ENCODE results near the gene CRYBA2. TPM values are rescaled to one million over a fixed set of nuclear protein-coding genes. Genes with fewer than 3 reads are reported as not detected.

Gene CRYBA2
- total RNA-seq, 1 donor from 2014 or later = not detected

DNA sequence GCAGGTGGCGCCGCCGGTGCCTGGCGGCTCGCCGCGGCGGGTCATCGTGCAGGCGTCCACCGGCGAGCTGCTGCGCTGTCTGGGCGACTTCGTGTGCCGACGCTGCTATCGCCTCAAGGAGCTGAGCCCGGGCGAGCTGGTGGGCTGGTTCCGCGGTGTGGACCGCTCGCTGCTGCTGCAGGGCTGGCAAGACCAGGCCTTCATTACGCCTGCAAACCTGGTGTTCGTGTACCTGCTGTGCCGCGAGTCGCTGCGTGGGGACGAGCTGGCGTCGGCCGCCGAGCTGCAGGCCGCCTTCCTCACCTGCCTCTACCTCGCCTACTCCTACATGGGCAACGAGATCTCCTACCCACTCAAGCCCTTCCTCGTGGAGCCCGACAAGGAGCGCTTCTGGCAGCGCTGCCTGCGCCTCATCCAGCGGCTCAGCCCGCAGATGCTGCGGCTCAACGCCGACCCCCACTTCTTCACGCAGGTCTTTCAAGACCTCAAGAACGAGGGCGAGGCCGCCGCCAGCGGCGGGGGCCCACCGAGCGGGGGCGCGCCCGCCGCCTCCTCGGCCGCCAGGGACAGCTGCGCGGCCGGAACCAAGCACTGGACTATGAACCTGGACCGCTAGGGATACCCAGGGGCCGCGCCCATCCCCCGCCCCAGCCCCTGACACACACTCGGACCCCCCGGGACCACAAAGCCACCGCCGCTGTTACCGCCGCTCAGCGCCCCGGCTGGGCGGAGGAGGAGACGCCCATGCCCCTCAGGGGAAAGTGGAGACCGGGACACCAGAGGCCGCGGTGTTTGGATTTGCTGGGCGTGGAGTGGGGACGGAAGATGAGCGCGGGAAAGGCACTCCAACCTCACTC is 32.7 kb downstream of the CRYBA2 start:
- CTCF ChIA-PET = no interaction called here
- intact Hi-C loops (cut with micrococcal nuclease) = loop anchor here (5.0 kb wide), 1 partner anchor 347 kb away; the partner anchor contains the start of gene PTPRN
- POLR2A ChIA-PET = no interaction called here
- Mint-ChIP-seq H3K9me3 (no peaks in the 10 kb centered on the region), H3K27me3 (peaks cover 56% of the 10 kb centered on the region), H3K4me3 (peak overlapping the region; percentile 53), H3K4me1 (peaks cover 15% of the 10 kb centered on the region), H3K27ac (no peak overlapping the region), H3K36me3 (ENCODE audit: low read depth) (no peaks in the 10 kb centered on the region)
- ATAC-seq (ENCODE audit: low read depth) (no peak), DNase-seq (no peak)
- TF ChIP-seq, protein P1, sequence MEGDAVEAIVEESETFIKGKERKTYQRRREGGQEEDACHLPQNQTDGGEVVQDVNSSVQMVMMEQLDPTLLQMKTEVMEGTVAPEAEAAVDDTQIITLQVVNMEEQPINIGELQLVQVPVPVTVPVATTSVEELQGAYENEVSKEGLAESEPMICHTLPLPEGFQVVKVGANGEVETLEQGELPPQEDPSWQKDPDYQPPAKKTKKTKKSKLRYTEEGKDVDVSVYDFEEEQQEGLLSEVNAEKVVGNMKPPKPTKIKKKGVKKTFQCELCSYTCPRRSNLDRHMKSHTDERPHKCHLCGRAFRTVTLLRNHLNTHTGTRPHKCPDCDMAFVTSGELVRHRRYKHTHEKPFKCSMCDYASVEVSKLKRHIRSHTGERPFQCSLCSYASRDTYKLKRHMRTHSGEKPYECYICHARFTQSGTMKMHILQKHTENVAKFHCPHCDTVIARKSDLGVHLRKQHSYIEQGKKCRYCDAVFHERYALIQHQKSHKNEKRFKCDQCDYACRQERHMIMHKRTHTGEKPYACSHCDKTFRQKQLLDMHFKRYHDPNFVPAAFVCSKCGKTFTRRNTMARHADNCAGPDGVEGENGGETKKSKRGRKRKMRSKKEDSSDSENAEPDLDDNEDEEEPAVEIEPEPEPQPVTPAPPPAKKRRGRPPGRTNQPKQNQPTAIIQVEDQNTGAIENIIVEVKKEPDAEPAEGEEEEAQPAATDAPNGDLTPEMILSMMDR (IDR thresholded peaks at IDR 0.05) = no peak

DNA sequence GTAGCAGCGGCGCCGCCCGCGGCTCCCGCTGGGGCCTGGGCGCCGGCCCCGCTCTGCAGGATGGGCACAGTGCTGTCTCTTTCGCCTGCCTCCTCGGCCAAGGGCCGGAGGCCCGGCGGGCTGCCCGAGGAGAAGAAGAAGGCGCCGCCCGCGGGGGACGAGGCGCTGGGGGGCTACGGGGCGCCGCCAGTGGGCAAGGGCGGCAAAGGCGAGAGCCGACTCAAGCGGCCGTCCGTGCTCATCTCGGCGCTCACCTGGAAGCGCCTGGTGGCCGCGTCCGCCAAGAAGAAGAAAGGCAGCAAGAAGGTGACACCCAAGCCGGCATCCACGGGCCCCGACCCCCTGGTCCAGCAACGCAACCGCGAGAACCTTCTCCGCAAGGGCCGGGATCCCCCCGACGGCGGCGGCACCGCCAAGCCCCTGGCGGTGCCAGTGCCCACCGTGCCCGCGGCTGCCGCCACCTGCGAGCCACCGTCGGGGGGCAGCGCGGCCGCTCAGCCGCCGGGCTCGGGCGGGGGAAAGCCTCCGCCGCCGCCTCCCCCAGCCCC is 33.4 kb downstream of the CRYBA2 start:
- Mint-ChIP-seq H3K36me3 (ENCODE audit: low read depth) (no peaks in the 10 kb centered on the region), H3K27me3 (peaks cover 55% of the 10 kb centered on the region), H3K9me3 (no peaks in the 10 kb centered on the region), H3K4me3 (no peak overlapping the region), H3K27ac (no peak overlapping the region), H3K4me1 (peaks cover 15% of the 10 kb centered on the region)
- ATAC-seq (ENCODE audit: low read depth) (no peak), DNase-seq (no peak)
- intact Hi-C loops (cut with micrococcal nuclease) = loop anchor here (1.0 to 5.0 kb wide), 2 partner anchors 84 to 347 kb away; partner anchors contain the start of gene PTPRN
- CTCF ChIA-PET = interaction anchor here (1.2 to 2.1 kb wide), 2 partner anchors 21 to 84 kb away, joined by 5 to 6 read pairs; no protein-coding TSS in a partner anchor
- POLR2A ChIA-PET = interaction anchor here (0.9 kb wide), 1 partner anchor 62 kb away, joined by 3 read pairs; no protein-coding TSS in a partner anchor
- TF ChIP-seq, protein P1 (IDR thresholded peaks at IDR 0.05) = no peak

DNA sequence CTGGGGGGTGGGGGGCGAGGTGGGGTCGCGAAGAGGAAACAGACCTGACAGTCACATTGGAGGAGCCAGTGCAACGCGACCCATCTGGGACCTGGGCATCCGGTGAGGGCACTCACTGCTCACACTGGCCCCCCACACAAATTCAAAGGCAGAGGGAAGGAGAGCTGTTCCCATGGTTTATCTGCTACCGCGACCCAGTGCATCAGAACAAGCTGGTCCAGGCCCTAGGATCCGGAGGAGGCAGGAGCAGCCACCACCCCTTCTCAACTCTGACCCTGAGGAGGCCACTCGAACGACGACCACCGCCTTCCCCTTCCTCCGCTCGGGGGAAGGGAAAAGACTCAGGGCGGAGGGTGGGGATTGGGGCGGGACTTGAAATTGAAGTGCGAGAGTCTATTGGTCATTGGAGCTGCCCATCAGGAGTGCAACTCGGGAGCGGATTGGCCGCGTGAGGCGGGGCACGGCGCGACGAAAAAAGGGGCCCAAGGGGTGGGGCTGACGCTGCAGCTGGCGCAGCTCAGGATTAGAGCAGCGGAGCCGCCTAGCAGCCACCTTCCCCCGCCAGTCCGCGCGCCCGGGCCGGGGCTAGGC is 34.0 kb downstream of the CRYBA2 start, which contains the start of gene CDK5R2:
TSS of gene CDK5R2 (plus strand) at position 526 of the 591 bp plus-strand sequence. CDS start 155 bp downstream, outside the sequence.
- peak; percentile 99 for ATAC-seq (ENCODE audit: low read depth)
- Mint-ChIP-seq H3K27me3 (peaks cover 55% of the 10 kb centered on the region), H3K4me1 (peaks cover 15% of the 10 kb centered on the region), H3K9me3 (no peaks in the 10 kb centered on the region), H3K4me3 (peak within 1 kb of the TSS; percentile 69), H3K36me3 (ENCODE audit: low read depth) (no peaks in the 10 kb centered on the region), H3K27ac (no peak within 1 kb of the TSS)
- ChIA-PET CTCF (interaction anchor here (1.2 to 2.1 kb wide), 2 partner anchors 21 to 83 kb away, joined by 5 to 6 read pairs; no protein-coding TSS in a partner anchor), POLR2A (interaction anchor here (0.6 to 0.9 kb wide), 3 partner anchors 50 to 482 kb away, joined by 3 to 4 read pairs (median 4); no protein-coding TSS in a partner anchor)
- intact Hi-C loops (cut with micrococcal nuclease) = loop anchor here (1.0 kb wide), 1 partner anchor 83 kb away; no protein-coding TSS in a partner anchor
- TF ChIP-seq, protein P1 (IDR thresholded peaks at IDR 0.05) = no peak
- DNase-seq = peak; percentile 66

DNA sequence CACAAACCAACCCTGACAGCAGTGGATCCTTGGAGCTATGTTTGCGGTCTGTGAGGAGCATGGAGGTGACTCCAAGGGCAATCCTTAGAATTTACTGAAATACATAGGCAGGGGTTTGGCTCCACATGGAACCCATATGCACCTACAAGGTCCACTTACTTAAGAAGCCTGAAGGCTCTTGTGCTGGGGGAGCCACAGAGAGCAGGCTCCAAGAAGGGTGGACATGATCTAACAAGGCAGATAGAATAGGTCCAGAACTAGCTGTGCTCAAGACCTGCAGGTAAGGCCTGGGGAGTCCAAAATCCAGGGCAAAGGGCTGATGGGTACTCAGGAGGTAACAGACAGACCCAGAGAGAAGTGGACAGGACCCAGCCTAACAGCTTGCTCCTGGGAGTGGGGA is 34.9 kb downstream of the CRYBA2 start:
- POLR2A ChIA-PET = no interaction called here
- CTCF ChIA-PET = interaction anchor here (2.1 kb wide), 1 partner anchor 82 kb away, joined by 6 read pairs; no protein-coding TSS in a partner anchor
- Mint-ChIP-seq H3K4me1 (peaks cover 15% of the 10 kb centered on the region), H3K9me3 (no peaks in the 10 kb centered on the region), H3K4me3 (peak overlapping the region; percentile 69), H3K27ac (no peak overlapping the region), H3K27me3 (peaks cover 51% of the 10 kb centered on the region), H3K36me3 (ENCODE audit: low read depth) (no peaks in the 10 kb centered on the region)
- DNase-seq (no peak), ATAC-seq (ENCODE audit: low read depth) (no peak)
- TF ChIP-seq, protein P1 (IDR thresholded peaks at IDR 0.05) = no peak
- intact Hi-C loops (cut with micrococcal nuclease) = no loop called here
